Inferior parietal cortex (tissue), 1 donor: ENCODE data around the gene RASGEF1B.
"Not testable (repeated sequence)": the region's sequence is repeated elsewhere in the genome, so short reads cannot be mapped to it uniquely, and the experiment has no call there.

Experiments used
- DNase-seq: peaks from one replicate; pipeline ENCODE4 v3.0.0-alpha.2; 2016; ENCODE audit errors: extremely low spot score

The RASGEF1B gene

GRCh38 chr4:81429607-81430006 is 42.1 kb downstream of the RASGEF1B start:
- no peak for DNase-seq

GRCh38 chr4:81429031-81429430 is 42.7 kb downstream of the RASGEF1B start:
- DNase-seq, result no peak

GRCh38 chr4:81428002-81428401 is 43.7 kb downstream of the RASGEF1B start:
- no peak for DNase-seq

- no peak for DNase-seq
These were observed 44.3 kb downstream of the RASGEF1B start for GRCh38 chr4:81427344-81427821.

GRCh38 chr4:81426770-81427289 is 44.9 kb downstream of the RASGEF1B start:
- no peak for DNase-seq

- DNase-seq, result no peak
These were observed 46.6 kb downstream of the RASGEF1B start for GRCh38 chr4:81424816-81425755.

GRCh38 chr4:81424336-81424735 is 47.4 kb downstream of the RASGEF1B start:
- DNase-seq, result no peak

- DNase-seq, result no peak
These were observed 49.1 kb downstream of the RASGEF1B start for GRCh38 chr4:81422595-81422994.

GRCh38 chr4:81421346-81422218 is 50.1 kb downstream of the RASGEF1B start:
- peak; percentile 77 for DNase-seq

- DNase-seq, result no peak
These were observed 53.1 kb downstream of the RASGEF1B start for GRCh38 chr4:81418572-81418971.

GRCh38 chr4:81412946-81413495 is 58.7 kb downstream of the RASGEF1B start:
- DNase-seq, result no peak

- DNase-seq, result no peak
These were observed 61.0 kb downstream of the RASGEF1B start for GRCh38 chr4:81410680-81411079.

GRCh38 chr4:81409836-81410235 is 61.9 kb downstream of the RASGEF1B start:
- DNase-seq, result no peak

GRCh38 chr4:81408341-81408740 is 63.4 kb downstream of the RASGEF1B start:
- no peak for DNase-seq

- no peak for DNase-seq
These were observed 64.0 kb downstream of the RASGEF1B start for GRCh38 chr4:81407726-81408125.

- DNase-seq, result not testable (repeated sequence)
These were observed 65.2 kb downstream of the RASGEF1B start for GRCh38 chr4:81406481-81406880.

GRCh38 chr4:81405900-81406401 is 65.8 kb downstream of the RASGEF1B start:
- peak; percentile 95 for DNase-seq

GRCh38 chr4:81404741-81405140 is 67.0 kb downstream of the RASGEF1B start:
- no peak for DNase-seq

- DNase-seq, result no peak
These were observed 67.4 kb downstream of the RASGEF1B start for GRCh38 chr4:81404294-81404693.

GRCh38 chr4:81399306-81400086 is 72.2 kb downstream of the RASGEF1B start:
- no peak for DNase-seq

- no peak for DNase-seq
These were observed 73.3 kb downstream of the RASGEF1B start for GRCh38 chr4:81398379-81398778.
